GM12878 (cell line): ENCODE measurements around the gene BICRA. TPM values are rescaled to one million over a fixed set of nuclear protein-coding genes. Genes with fewer than 3 reads are reported as not detected.

Source experiments
- ATAC-seq: fragments of 200-7000 bp; cut with Tn5 transposase; 3 replicates; pipeline ENCODE4 v1.9.1; 2020; ENCODE audit warnings: mild to moderate bottlenecking, moderate library complexity
- BruUV-seq: library from RNA; stranded (reverse); fragments of 400-500 nt; replicated peaks from 2 replicates; lab custom pipeline; 2021; lab: Mats Ljungman, UMichigan
- CTCF ChIA-PET: fragments of 300-600 bp; sonication (Branson Sonifier 250); formaldehyde crosslinking; extraction: SDS; loops from one replicate; lab custom pipeline; 2021; ENCODE audit warnings: inconsistent platforms; lab: Yijun Ruan, JAX
- POLR2A ChIA-PET: fragments of 350-600 bp; formaldehyde crosslinking; extraction: SDS; loops from one replicate; lab custom pipeline; 2021; ENCODE audit warnings: inconsistent platforms; lab: Charles Lee
- RAD21 ChIA-PET: fragments of 300-600 bp; sonication (Branson Sonifier 250); formaldehyde crosslinking; loops from one replicate; lab custom pipeline; 2023; ENCODE audit warnings: antibody characterized with exemption; ENCODE audit not compliant: unreplicated experiment; lab: Charles Lee
- SMC1A ChIA-PET: fragments of 300-600 bp; sonication (Branson Sonifier 250); formaldehyde crosslinking; loops from one replicate; lab custom pipeline; 2023; ENCODE audit not compliant: unreplicated experiment, uncharacterized antibody; lab: Charles Lee
- DNase-seq: peaks from one replicate; pipeline ENCODE4 v3.0.0-alpha.2; 2011; ENCODE audit warnings: low read depth, low spot score
- FAIRE-seq: peaks from 3 replicates; lab custom pipeline; 2011; peaks lifted over from hg19 to GRCh38; lab: Jason Lieb, UNC
- H2AFZ ChIP-seq: 2 replicates; pipeline ENCODE4 v1.6.0; 2011; ENCODE audit warnings: low read depth, low read length, control low read depth; ENCODE audit not compliant: control insufficient read depth
- H3K27ac ChIP-seq: 2 replicates; pipeline ENCODE4 v1.5.1; 2011; ENCODE audit warnings: control low read depth; ENCODE audit not compliant: control insufficient read depth, insufficient read depth
- H3K27me3 ChIP-seq, 2 experiments: replicated peaks in 1 of 2; 2 replicates each; pipeline versions ENCODE4 v1.6.0 to v1.6.1; 2011; ENCODE audit warnings: low read length in 1 of 2; ENCODE audit not compliant: control insufficient read depth in 2 of 2, insufficient read depth in 2 of 2
- H3K36me3 ChIP-seq, 2 experiments: 2 replicates each; pipeline ENCODE4 v1.5.1; 2011; ENCODE audit warnings: low read length in 1 of 2; ENCODE audit not compliant: control insufficient read depth in 2 of 2, insufficient read depth in 2 of 2
- H3K4me1 ChIP-seq: 2 replicates; pipeline ENCODE4 v1.6.1; 2011; ENCODE audit warnings: mild to moderate bottlenecking, low read length, moderate library complexity, mixed read lengths; ENCODE audit not compliant: control insufficient read depth, insufficient read depth
- H3K4me2 ChIP-seq: 2 replicates; pipeline ENCODE4 v1.6.0; 2011; ENCODE audit warnings: control low read depth; ENCODE audit not compliant: control insufficient read depth, insufficient read depth
- H3K4me3 ChIP-seq: fragments of 200-600 bp; sonication (generic); 2 replicates; pipeline ENCODE4 v1.5.1; 2016
- H3K79me2 ChIP-seq: 2 replicates; pipeline ENCODE4 v1.6.0; 2011; ENCODE audit warnings: low read length; ENCODE audit not compliant: control insufficient read depth, insufficient read depth
- H3K9ac ChIP-seq: 2 replicates; pipeline ENCODE4 v1.8.0; 2011; ENCODE audit warnings: low read length, control low read depth, mixed read lengths; ENCODE audit not compliant: control insufficient read depth, insufficient read depth
- H3K9me3 ChIP-seq: replicated peaks from 3 replicates; pipeline ENCODE4 v1.5.1; 2011; ENCODE audit warnings: mild to moderate bottlenecking, low read length; ENCODE audit not compliant: control insufficient read depth, insufficient read depth
- H4K20me1 ChIP-seq: 2 replicates; pipeline ENCODE4 v1.6.0; 2011; ENCODE audit not compliant: control insufficient read depth, insufficient read depth
- BCL11A ChIP-seq: IDR thresholded peaks from 2 replicates; pipeline ENCODE4 v1.6.1; 2011; ENCODE audit warnings: low read depth, low read length
- DPF2 ChIP-seq: fragments of 450-650 bp; IDR thresholded peaks from 2 replicates; pipeline ENCODE4 v1.6.1; 2017; ENCODE audit warnings: mild to moderate bottlenecking
- KDM1A ChIP-seq: fragments of 200-600 bp; sonication (generic); IDR thresholded peaks from 2 replicates; pipeline ENCODE4 v1.6.1; 2016; ENCODE audit warnings: borderline replicate concordance
- NR2C1 ChIP-seq: fragments of 450-650 bp; IDR thresholded peaks from 2 replicates; pipeline ENCODE4 v1.6.1; 2017; ENCODE audit warnings: antibody characterized with exemption, mild to moderate bottlenecking, moderate library complexity
- PAX8 ChIP-seq: fragments of 450-650 bp; IDR thresholded peaks from 2 replicates; pipeline ENCODE4 v1.6.1; 2017; ENCODE audit warnings: mild to moderate bottlenecking, moderate library complexity
- SIX5 ChIP-seq: IDR thresholded peaks from 2 replicates; pipeline ENCODE4 v1.6.1; 2011; ENCODE audit warnings: mild to moderate bottlenecking, low read depth, low read length, moderate library complexity; ENCODE audit not compliant: severe bottlenecking
- SPI1 ChIP-seq: IDR thresholded peaks from 2 replicates; pipeline ENCODE4 v1.6.1; 2011; ENCODE audit warnings: low read depth, mild to moderate bottlenecking, low read length, moderate library complexity, borderline replicate concordance; ENCODE audit not compliant: insufficient read depth
- YY1 ChIP-seq: IDR thresholded peaks from 2 replicates; pipeline ENCODE4 v1.6.1; 2011; ENCODE audit warnings: low read depth, mild to moderate bottlenecking, low read length
- ZBED1 ChIP-seq: IDR thresholded peaks from 2 replicates; pipeline ENCODE4 v1.6.1; 2016; ENCODE audit warnings: borderline replicate concordance
- ZBTB11 ChIP-seq: fragments of 450-650 bp; formaldehyde crosslinking; IDR thresholded peaks from 2 replicates; pipeline ENCODE4 v1.5.0; 2022; ENCODE audit warnings: mild to moderate bottlenecking, missing genetic modification characterization
- ZNF622 ChIP-seq: fragments of 450-650 bp; IDR thresholded peaks from 2 replicates; pipeline ENCODE4 v1.6.1; 2017; ENCODE audit warnings: mild to moderate bottlenecking, inconsistent platforms
- WGBS: methylation state at CpG from one replicate; pipeline ENCODE4 v1.1.6; 2016; ENCODE audit warnings: low lambda C conversion rate; ENCODE audit not compliant: insufficient replicate concordance, insufficient coverage; ENCODE audit errors: missing lambda C conversion rate; 5-methylcytosine and 5-hydroxymethylcytosine counted together
- in situ Hi-C: fragments of 300-500 bp; cut with MboI; formaldehyde crosslinking; loops from 9 replicates; pipeline ENCODE4 v1.14.3; 2018; ENCODE audit warnings: mixed read lengths
- intact Hi-C: fragments of 100-400 bp; cut with micrococcal nuclease; formaldehyde crosslinking; loops from one replicate; pipeline ENCODE4 v1.14.2; 2022; ENCODE audit not compliant: unreplicated experiment
- polyA plus RNA-seq, 11 experiments: library from polyadenylated mRNA; depleted of rRNA in 4 of 11; unstranded in 6 of 11; stranded (reverse) in 5 of 11; fragments of >200 nt; fragmentation: Nextera tagmentation in 4 of 11; fragmentation: Illumina TruSeq in 1 of 11; extraction: Ambion mirVana in 4 of 11; extraction: Trizol in 1 of 11; gene quantifications; 1 replicate in 1 of 11; 2 replicates in 10 of 11; pipeline versions ENCODE4 v1.2.1 to v1.2.3, GENCODE V29; 2011 to 2016; ENCODE audit warnings: inconsistent platforms in 2 of 11, missing spikeins in 2 of 11, low read depth in 1 of 11
- total RNA-seq, 4 experiments: library from RNA; depleted of rRNA in 3 of 4; stranded (reverse); fragments of >200 nt in 3 of 4; fragmentation: Illumina TruSeq in 1 of 4; extraction: Trizol in 1 of 4; gene quantifications; 2 replicates each; pipeline versions ENCODE4 v1.2.1 to v1.2.3, GENCODE V29; 2013 to 2021
- TF ChIP-seq, protein P1 (sequence below): fragments of 450-650 bp; IDR thresholded peaks from 2 replicates; pipeline ENCODE4 v1.6.1; 2018; ENCODE audit warnings: mild to moderate bottlenecking, low read depth, moderate library complexity; ENCODE audit not compliant: partially characterized antibody

BICRA gene
- total and polyA plus RNA-seq, 10 of the 15 experiments (the other 5 are each of a cell fraction or from before 2014, with no cell fraction given): 0.11 to 15.3 (median 1.3) TPM

DNA sequence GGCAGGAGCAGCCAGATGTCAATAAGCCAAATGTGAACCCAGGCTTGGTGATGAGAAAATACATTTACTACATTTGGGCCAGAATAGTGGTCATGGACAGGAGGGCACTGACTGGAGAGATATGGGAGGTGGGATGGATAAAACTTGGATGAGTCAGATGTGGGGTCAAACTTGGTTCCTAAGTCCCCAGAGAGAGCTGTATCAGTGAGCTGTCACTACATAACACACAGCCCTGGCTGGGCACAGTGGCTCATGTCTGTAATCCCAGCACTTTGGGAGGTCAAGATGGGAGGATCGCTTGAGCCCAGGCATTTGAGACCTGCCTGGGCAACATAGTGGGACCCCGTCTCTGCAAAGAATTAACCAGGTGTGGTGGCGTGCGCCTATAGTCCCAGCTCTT is 52.7 kb downstream of the BICRA start:
- ChIA-PET SMC1A (interaction anchor here (1.5 kb wide), 1 partner anchor 13 kb away, joined by 3 read pairs; no protein-coding TSS in a partner anchor), CTCF (no interaction called here), RAD21 (interaction anchor here (0.9 kb wide), 1 partner anchor 13 kb away, joined by 3 read pairs; no protein-coding TSS in a partner anchor), POLR2A (interaction anchor here (0.6 kb wide), 2 partner anchors 54 to 78 kb away, joined by 3 to 6 read pairs; no protein-coding TSS in a partner anchor)
- no peak for ATAC-seq
- H3K4me2 ChIP-seq: no peak overlapping the region
- intact Hi-C loops (no loop called here), in situ Hi-C loops (no loop called here)
- no peaks in the 10 kb centered on the region for H3K4me1 ChIP-seq
- no peak for FAIRE-seq
- H3K27ac ChIP-seq: no peak overlapping the region
- no peak overlapping the region for H2AFZ ChIP-seq
- TF ChIP-seq, protein P1, sequence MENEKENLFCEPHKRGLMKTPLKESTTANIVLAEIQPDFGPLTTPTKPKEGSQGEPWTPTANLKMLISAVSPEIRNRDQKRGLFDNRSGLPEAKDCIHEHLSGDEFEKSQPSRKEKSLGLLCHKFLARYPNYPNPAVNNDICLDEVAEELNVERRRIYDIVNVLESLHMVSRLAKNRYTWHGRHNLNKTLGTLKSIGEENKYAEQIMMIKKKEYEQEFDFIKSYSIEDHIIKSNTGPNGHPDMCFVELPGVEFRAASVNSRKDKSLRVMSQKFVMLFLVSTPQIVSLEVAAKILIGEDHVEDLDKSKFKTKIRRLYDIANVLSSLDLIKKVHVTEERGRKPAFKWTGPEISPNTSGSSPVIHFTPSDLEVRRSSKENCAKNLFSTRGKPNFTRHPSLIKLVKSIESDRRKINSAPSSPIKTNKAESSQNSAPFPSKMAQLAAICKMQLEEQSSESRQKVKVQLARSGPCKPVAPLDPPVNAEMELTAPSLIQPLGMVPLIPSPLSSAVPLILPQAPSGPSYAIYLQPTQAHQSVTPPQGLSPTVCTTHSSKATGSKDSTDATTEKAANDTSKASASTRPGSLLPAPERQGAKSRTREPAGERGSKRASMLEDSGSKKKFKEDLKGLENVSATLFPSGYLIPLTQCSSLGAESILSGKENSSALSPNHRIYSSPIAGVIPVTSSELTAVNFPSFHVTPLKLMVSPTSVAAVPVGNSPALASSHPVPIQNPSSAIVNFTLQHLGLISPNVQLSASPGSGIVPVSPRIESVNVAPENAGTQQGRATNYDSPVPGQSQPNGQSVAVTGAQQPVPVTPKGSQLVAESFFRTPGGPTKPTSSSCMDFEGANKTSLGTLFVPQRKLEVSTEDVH: no peak
- TF ChIP-seq ZBTB11 (CRISPR knock-in tag): no peak
- no peak for TF ChIP-seq DPF2
- TF ChIP-seq SPI1: no peak
- no peak for TF ChIP-seq SIX5
- TF ChIP-seq NR2C1: no peak
- TF ChIP-seq YY1: no peak
- no peak for TF ChIP-seq ZNF622
- no peak for TF ChIP-seq ZBED1
- TF ChIP-seq KDM1A: no peak
- no peak for TF ChIP-seq PAX8
- no peak for TF ChIP-seq BCL11A
- H4K20me1 ChIP-seq: no peaks in the 10 kb centered on the region
- no peak overlapping the region for H3K4me3 ChIP-seq
- H3K27me3 ChIP-seq: no peaks in the 10 kb centered on the region
- BruUV-seq: no TSS peak
- H3K9ac ChIP-seq: no peak overlapping the region
- peaks cover 1% of the 10 kb centered on the region; the same call in 1 of the 2 replicates for H3K79me2 ChIP-seq
- 100% methylated on average over 4 of the region's 4 CpGs for WGBS
- DNase-seq: no peak
- H3K36me3 ChIP-seq: peaks cover 0 to 2% of the 10 kb centered on the region in 2 experiments; a peak in 3 of 4 replicates
- H3K9me3 ChIP-seq: no peaks in the 10 kb centered on the region
